Left lung (tissue), 10 donors: ENCODE data around the gene SCNN1G. TPM values are rescaled to one million over a fixed set of nuclear protein-coding genes. Genes with fewer than 3 reads are reported as not detected.

Experiments
- ATAC-seq: fragments of 200-7000 bp; cut with Tn5 transposase; one replicate; pipeline ENCODE4 v1.9.1; 2020; ENCODE audit warnings: moderate library complexity
- DNase-seq, 4 donors: peaks; one replicate each; pipeline ENCODE4 v3.0.0-alpha.2; 2013 to 2020
- H3K27ac ChIP-seq, 2 donors: fragments of 200-600 bp; sonication (generic) in 1 of 2; one replicate each; pipeline versions ENCODE4 v1.5.0 to v1.8.0; 2020 to 2021
- H3K27me3 ChIP-seq, 2 donors: fragments of 200-600 bp; sonication (generic) in 1 of 2; one replicate each; pipeline versions ENCODE4 v1.5.0 to v1.8.0; 2020 to 2021
- H3K36me3 ChIP-seq, 2 donors: fragments of 200-600 bp; sonication (generic) in 1 of 2; one replicate each; pipeline versions ENCODE4 v1.5.0 to v1.8.0; 2020 to 2021
- H3K4me1 ChIP-seq, 2 donors: fragments of 200-600 bp; one replicate each; pipeline ENCODE4 v1.8.0; 2021
- H3K4me3 ChIP-seq, 2 donors: fragments of 200-600 bp; sonication (generic) in 1 of 2; one replicate each; pipeline versions ENCODE4 v1.5.0 to v1.8.0; 2020 to 2021; ENCODE audit warnings: mild to moderate bottlenecking in 1 of 2
- H3K9me3 ChIP-seq, 2 donors: fragments of 200-600 bp; sonication (generic) in 1 of 2; one replicate each; pipeline versions ENCODE4 v1.5.0 to v1.8.0; 2020 to 2021
- CTCF ChIP-seq, 2 donors: fragments of 200-600 bp; sonication (generic) in 1 of 2; IDR thresholded peaks; one replicate each; pipeline versions ENCODE4 v1.5.0 to v1.8.0; 2021; ENCODE audit warnings: antibody characterized with exemption in 2 of 2
- intact Hi-C, 2 donors: fragments of 100-400 bp; cut with DNase I; formaldehyde crosslinking; loops; one replicate each; pipeline versions ENCODE4 v1.11.2 to v1.14.2; 2022
- polyA plus RNA-seq, 6 donors: library from polyadenylated mRNA; unstranded; fragments of 120-200 nt; gene quantifications; one replicate each; pipeline ENCODE4 v1.2.1, GENCODE V29; 2013; ENCODE audit not compliant: insufficient read length in 6 of 6
- total RNA-seq, 2 donors: library from RNA; stranded (reverse); fragmentation: NEBNext Ultra II Directional; extraction: Animal tissue kit (Norgen Biotek cat#: 25700); gene quantifications; one replicate each; pipeline ENCODE4 v1.2.1, GENCODE V29; 2021
- donor health status: DM: no; HTN: yes; CAD: no.
- donor health status: DM: no; HTN: no; CAD: no.

SCNN1G gene
- total and polyA plus RNA-seq, 8 donors, result 3.8 to 7.8 (median 4.6) TPM

DNA sequence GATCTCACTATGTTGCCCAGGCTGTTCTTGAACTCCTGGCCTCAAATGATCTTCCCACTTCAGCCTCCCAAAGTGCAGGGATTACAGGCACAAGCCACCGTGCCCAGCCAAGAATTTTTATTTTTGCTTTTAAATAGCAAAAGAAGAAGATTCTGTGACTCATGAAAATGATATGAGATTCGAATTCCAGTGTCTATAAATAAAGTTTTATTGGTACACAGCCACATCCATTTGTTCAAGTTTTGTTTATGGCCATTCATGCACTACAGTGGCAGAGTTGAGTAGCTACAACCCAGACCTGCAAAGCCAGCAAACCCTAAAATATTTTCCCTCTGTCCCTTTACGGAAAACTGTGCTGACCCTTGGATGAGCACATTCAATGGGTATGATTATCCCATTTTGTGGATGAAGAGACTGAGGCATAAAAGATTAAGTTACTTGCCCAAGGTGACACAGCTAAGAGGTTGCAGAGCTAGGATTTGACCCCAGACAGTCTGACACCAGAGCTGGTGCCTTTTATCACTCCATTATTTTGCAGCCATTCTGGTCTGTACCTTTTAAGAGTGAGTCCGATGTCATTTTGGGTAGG is 34.2 kb downstream of the SCNN1G start:
- DNase-seq, result no peak
- intact Hi-C loops, result no loop called here
- no peak for ATAC-seq

GRCh38 chr16:23217646-23218045 is 35.1 kb downstream of the SCNN1G start:
- no peak for TF ChIP-seq CTCF (IDR thresholded peaks at IDR 0.05)
- ATAC-seq, result no peak

More for the DNA sequence above, 34.2 kb downstream of the SCNN1G start:
- Histone ChIP-seq H3K27me3 (no peaks in the 10 kb centered on the region), H3K36me3 (peaks cover 0 to 8% of the 10 kb centered on the region in 2 donors), H3K4me1 (no peaks in the 10 kb centered on the region), H3K4me3 (no peak overlapping the region), H3K9me3 (no peaks in the 10 kb centered on the region), H3K27ac (no peak overlapping the region)
- no peak for TF ChIP-seq CTCF (IDR thresholded peaks at IDR 0.05)

DNA sequence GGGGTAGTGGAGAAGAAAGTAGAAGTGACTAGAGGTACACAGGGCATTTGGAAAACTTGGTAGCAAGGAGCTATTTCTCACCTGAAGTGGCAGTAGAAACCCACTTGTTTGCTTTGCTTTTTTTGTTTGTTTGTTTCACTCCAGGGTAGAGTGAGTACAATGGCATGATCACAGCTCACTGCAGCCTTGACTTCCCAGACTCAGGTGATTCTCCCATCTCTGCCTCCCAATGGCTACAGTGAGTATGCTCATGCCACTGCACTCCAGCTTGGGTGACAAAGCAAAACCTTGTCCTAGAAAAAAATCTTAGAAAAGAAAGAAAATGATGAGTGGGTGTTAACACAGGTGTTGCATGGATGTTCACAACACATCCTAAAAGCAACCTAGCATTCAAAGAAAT is 40.4 kb downstream of the SCNN1G start:
- no peak for TF ChIP-seq CTCF (IDR thresholded peaks at IDR 0.05)
- no peaks in the 10 kb centered on the region for H3K27me3 ChIP-seq
- no peaks in the 10 kb centered on the region for H3K4me1 ChIP-seq
- intact Hi-C loops, result no loop called here
- no peak for ATAC-seq
- no peak for DNase-seq
- H3K36me3 ChIP-seq, result no peaks in the 10 kb centered on the region
- no peak overlapping the region for H3K4me3 ChIP-seq
- no peaks in the 10 kb centered on the region for H3K9me3 ChIP-seq
- no peak overlapping the region for H3K27ac ChIP-seq

More at GRCh38 chr16:23217646-23218045, 35.1 kb downstream of the SCNN1G start:
- no peaks in the 10 kb centered on the region for H3K4me1 ChIP-seq
- H3K36me3 ChIP-seq, result peaks cover 0 to 8% of the 10 kb centered on the region in 2 donors
- H3K27me3 ChIP-seq, result no peaks in the 10 kb centered on the region
- DNase-seq, result no peak
- H3K9me3 ChIP-seq, result no peaks in the 10 kb centered on the region
- no peak overlapping the region for H3K4me3 ChIP-seq
- no peak overlapping the region for H3K27ac ChIP-seq
- intact Hi-C loops, result no loop called here

GRCh38 chr16:23223368-23223767 is 40.8 kb downstream of the SCNN1G start:
- ATAC-seq, result no peak
- TF ChIP-seq CTCF (IDR thresholded peaks at IDR 0.05), result no peak
- no peaks in the 10 kb centered on the region for H3K36me3 ChIP-seq
- no peaks in the 10 kb centered on the region for H3K4me1 ChIP-seq
- no peaks in the 10 kb centered on the region for H3K27me3 ChIP-seq
- DNase-seq, result no peak
- H3K9me3 ChIP-seq, result no peaks in the 10 kb centered on the region
- no peak overlapping the region for H3K27ac ChIP-seq
- no peak overlapping the region for H3K4me3 ChIP-seq
- intact Hi-C loops, result no loop called here

- Histone ChIP-seq H3K4me3 (no peak overlapping the region), H3K4me1 (no peaks in the 10 kb centered on the region), H3K36me3 (no peaks in the 10 kb centered on the region), H3K27me3 (no peaks in the 10 kb centered on the region), H3K27ac (no peak overlapping the region), H3K9me3 (no peaks in the 10 kb centered on the region)
- no peak for TF ChIP-seq CTCF (IDR thresholded peaks at IDR 0.05)
- DNase-seq (no peak), ATAC-seq (no peak)
- intact Hi-C loops, result no loop called here
Observed at GRCh38 chr16:23225109-23225508, 42.6 kb downstream of the SCNN1G start.
